ENCODE measurements around the gene CAD. TPM values are rescaled to one million over a fixed set of nuclear protein-coding genes. Genes with fewer than 3 reads are reported as not detected.

CAD gene
- total RNA-seq, 1 experiment from 2014 or later = 130 TPM

GRCh38 chr2:27199241-27199640, 17.9 kb upstream of the CAD start:
- Histone ChIP-seq H2BK5ac (ENCODE audit: insufficient read length, low read length) (no peak overlapping the region), H2AK5ac (ENCODE audit: insufficient read length, low read length) (no peak overlapping the region), H3K9ac (ENCODE audit: extremely low read depth, insufficient read length, low read length) (no peak overlapping the region), H3K79me1 (ENCODE audit: insufficient read depth, low read depth, low read length, poor library complexity, severe bottlenecking) (no peaks in the 10 kb centered on the region), H2BK12ac (ENCODE audit: insufficient read length, low read depth, low read length) (no peak overlapping the region), H3K9me3 (ENCODE audit: control insufficient read depth, low read depth, low read length) (no peaks in the 10 kb centered on the region), H3K18ac (ENCODE audit: insufficient read length, low read depth, low read length) (no peak overlapping the region), H4K91ac (ENCODE audit: insufficient read length, low read depth, low read length) (no peak overlapping the region), H3T11ph (ENCODE audit: low read length) (no peak overlapping the region), H3K4me1 (ENCODE audit: insufficient read depth, low read length) (no peaks in the 10 kb centered on the region), H2BK20ac (ENCODE audit: low read depth, low read length, poor library complexity, severe bottlenecking) (no peak overlapping the region), H3K23ac (ENCODE audit: insufficient read length, low read depth, low read length) (no peak overlapping the region), H2AFZ (ENCODE audit: low read length) (no peak overlapping the region), H3K14ac (ENCODE audit: insufficient read depth, low read length) (no peak overlapping the region), H3K27ac (ENCODE audit: insufficient read length, low read depth, low read length) (no peak overlapping the region), H3K23me2 (ENCODE audit: insufficient read length, low read depth, low read length, poor library complexity, severe bottlenecking) (no peaks in the 10 kb centered on the region), H4K20me1 (ENCODE audit: control insufficient read depth, insufficient read depth, insufficient read length) (no peaks in the 10 kb centered on the region), H3K4ac (ENCODE audit: low read depth, low read length) (no peak overlapping the region), H2BK15ac (ENCODE audit: low read depth, low read length) (no peak overlapping the region), H4K5ac (ENCODE audit: insufficient read length, low read depth, low read length) (no peak overlapping the region), H3K56ac (ENCODE audit: insufficient read length, low read depth, low read length) (no peak overlapping the region), H4K8ac (replicated peaks; ENCODE audit: insufficient read length, low read depth, low read length) (no peak overlapping the region), H3K27me3 (ENCODE audit: insufficient read depth, low read length) (no peaks in the 10 kb centered on the region), H3K79me2 (ENCODE audit: insufficient read depth, low read length) (no peaks in the 10 kb centered on the region), H3K4me2 (ENCODE audit: insufficient read depth, insufficient read length, low read length) (no peak overlapping the region), H2BK120ac (ENCODE audit: low read depth, low read length, poor library complexity, severe bottlenecking) (no peak overlapping the region)
- no peaks in the 10 kb centered on the region for H3K27me3 Mint-ChIP-seq (ENCODE audit: low read depth)
- H3K9me3 Mint-ChIP-seq = no peaks in the 10 kb centered on the region
- WGBS (ENCODE audit: extremely low coverage, insufficient read length, low lambda C conversion rate) = no CpG with 5 or more reads among the region's 2 CpGs
- H3K27ac Mint-ChIP-seq = peak overlapping the region in 1 of 3 experiments; percentile 45; a peak in 2 of 7 replicates
- no peak for DNase-seq
- H3K4me1 Mint-ChIP-seq = no peaks in the 10 kb centered on the region
- TF ChIP-seq, protein P1, sequence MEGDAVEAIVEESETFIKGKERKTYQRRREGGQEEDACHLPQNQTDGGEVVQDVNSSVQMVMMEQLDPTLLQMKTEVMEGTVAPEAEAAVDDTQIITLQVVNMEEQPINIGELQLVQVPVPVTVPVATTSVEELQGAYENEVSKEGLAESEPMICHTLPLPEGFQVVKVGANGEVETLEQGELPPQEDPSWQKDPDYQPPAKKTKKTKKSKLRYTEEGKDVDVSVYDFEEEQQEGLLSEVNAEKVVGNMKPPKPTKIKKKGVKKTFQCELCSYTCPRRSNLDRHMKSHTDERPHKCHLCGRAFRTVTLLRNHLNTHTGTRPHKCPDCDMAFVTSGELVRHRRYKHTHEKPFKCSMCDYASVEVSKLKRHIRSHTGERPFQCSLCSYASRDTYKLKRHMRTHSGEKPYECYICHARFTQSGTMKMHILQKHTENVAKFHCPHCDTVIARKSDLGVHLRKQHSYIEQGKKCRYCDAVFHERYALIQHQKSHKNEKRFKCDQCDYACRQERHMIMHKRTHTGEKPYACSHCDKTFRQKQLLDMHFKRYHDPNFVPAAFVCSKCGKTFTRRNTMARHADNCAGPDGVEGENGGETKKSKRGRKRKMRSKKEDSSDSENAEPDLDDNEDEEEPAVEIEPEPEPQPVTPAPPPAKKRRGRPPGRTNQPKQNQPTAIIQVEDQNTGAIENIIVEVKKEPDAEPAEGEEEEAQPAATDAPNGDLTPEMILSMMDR (conservative IDR thresholded peaks at IDR 0.05) = no peak
- peaks cover 28 to 57% (median 47%) of the 10 kb centered on the region in 3 experiments for H3K36me3 Mint-ChIP-seq (ENCODE audit: insufficient read depth in 1 of 3, low read depth in 3 of 3)
- no peak overlapping the region for H3K4me3 Mint-ChIP-seq

Measured in H9 (cell line).